Activated naive CD4-positive, alpha-beta T cell treated with Interleukin-2 at 50 U/mL for 16 hours (primary cell): ENCODE data around the gene MMP21.

Experiments used
- DNase-seq: peaks from one replicate; pipeline ENCODE4 v3.0.0-alpha.2; 2020

MMP21 gene

GRCh38 chr10:125792342-125793300, 17.0 kb upstream of the MMP21 start:
- DNase-seq: no peak

DNA sequence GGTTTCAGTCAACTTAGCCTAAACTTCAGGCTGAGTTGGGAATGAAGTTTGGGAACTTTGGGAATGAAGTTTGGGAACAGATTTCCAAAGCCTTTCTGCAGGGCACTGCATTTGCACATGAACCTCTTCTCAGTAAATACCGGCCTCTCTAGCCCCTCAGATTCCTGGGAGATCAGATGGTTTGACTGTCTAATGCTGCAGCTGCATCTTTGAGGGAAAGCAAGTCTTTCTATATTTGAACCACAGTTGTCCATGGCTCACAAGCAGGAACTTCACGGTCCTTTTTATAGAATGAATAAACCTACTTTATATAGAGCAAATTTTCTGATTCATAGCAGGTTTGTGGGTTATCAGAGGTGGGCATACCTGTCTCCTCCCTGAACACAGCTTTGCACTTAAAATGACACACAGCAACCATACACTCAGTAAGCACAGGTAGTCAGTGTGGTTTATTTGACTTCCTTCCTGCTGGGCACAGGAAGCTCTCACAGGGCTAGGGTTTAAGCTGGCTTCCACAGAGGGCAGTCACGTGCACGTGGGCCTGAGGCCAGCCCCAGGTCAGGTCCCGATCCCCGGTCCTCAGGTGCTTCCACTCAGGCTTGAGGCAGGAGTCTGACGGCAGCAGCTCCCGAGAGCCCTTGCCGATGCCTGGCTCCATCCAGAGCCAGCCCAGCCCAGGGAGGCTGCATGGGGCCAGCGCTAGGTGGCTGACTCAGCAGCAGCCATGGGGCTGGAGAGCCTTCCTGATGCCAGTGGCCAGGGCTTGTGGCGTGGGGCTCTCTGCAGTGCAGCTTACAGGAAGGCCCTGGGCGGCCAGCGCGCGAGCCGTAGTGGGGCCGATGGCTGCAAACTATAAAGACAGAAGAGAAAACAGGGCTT, 12.8 kb upstream of the MMP21 start:
- no peak for DNase-seq

GRCh38 chr10:125785791-125786190, 10.2 kb upstream of the MMP21 start:
- no peak for DNase-seq

DNA sequence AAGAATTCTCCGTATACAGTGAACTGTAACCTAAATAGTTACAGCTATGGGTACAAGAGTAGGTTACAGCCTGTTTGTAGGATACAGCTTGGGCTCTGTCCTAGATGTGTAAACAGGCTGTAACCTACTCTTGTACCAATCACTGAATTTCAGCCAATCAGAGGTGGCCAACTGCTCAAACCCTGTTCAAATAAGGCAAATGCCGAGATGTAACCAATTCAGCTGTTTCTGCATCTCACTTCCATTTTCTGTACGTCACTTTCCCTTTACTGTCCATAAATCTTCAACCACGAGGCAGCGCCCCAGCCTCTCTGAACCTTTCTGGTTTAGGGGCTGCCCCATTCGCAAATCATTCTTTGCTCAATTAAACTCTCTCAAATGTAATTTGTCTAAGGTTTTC, 8.3 kb upstream of the MMP21 start:
- DNase-seq: no peak

DNA sequence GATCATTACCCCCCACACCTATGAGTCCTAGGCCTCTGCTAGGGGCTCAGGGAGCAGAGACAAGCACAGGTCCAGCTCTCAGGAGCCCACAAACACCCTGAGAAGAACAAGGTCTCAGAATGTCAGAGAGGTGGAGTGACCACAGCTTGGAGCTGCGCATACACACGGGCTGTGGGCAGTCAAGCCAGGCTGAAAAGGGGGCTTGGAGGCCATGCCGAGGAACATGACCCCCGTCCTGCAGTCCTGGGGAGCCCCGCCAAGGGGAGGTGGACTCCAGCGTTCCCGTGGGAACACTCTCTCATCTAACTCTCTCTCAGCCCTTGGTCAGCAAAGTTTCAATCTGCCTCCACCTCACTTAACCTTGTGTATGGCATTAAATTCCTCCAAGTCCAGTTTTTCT, 7.8 kb upstream of the MMP21 start:
- no peak for DNase-seq

GRCh38 chr10:125782616-125783015, 7.0 kb upstream of the MMP21 start:
- no peak for DNase-seq

GRCh38 chr10:125782054-125782453, 6.4 kb upstream of the MMP21 start:
- DNase-seq: no peak

DNA sequence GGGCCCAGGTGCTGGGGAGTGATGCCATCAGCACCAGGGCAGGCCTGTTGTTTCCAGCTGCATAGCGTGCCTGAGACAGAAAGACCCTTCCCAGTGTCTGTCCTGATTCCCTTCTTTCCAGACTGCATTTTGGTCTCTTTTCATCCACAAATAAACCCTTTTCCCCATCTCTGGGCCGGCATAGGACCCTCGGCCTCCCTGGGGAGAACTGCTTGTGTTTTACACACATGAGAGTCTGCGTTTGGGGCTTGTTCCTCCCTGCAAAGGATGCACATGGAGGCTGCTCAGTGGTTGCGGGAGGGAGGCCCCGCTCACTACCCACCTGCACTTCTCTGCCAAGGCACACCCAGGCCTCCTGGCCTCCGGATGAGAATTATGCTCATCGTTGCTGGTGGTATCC, 5.8 kb upstream of the MMP21 start:
- DNase-seq: no peak

- DNase-seq: no peak
Measured at GRCh38 chr10:125779403-125780327, 4.0 kb upstream of the MMP21 start.

- no peak for DNase-seq
Measured at GRCh38 chr10:125778556-125778955, 2.9 kb upstream of the MMP21 start.

GRCh38 chr10:125777806-125778205, 2.2 kb upstream of the MMP21 start:
- no peak for DNase-seq

GRCh38 chr10:125774581-125775191, 935 bp downstream of the MMP21 start:
- DNase-seq: no peak

DNA sequence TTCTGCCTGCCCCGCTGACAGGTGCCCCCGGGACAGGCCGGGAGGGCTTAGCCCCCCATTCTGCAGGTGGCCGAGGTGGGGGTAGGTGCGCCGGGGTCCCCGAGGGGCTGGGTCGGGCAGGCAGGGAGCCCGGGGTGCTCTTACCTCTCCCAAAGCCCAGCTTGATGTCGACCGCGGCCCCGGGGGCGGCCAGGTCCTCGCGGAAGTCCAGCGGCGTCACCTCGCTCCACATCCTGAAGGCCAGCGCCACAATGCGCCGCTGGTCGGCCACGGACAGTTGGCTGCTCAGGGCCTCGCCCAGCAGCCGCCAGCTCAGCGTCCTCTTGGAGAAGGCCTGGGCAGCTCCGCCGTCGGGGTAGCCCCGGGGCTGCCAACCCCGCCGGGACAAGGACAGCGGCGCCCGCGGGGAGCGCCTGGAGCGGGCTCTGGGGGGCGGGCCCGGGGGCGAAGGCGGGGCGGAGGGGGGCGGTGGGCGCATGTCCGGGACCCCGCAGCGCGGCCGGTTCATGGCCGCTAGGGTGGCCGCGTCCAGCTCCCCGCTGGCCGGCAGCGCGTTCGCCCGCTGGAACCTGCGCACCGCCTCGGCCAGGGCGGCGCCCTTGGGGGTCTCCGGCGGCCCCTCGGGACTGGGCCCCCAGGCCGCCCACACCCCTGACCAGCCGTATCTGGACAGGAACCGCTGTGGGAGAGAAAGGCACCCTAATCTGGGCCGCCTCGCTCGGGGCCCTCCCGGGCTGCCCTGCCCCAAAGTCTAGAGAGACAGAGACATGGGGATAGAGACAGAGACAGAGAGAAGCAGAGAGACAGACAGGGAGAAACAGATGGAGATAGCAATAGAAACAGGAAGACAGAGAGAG, 1.7 kb downstream of the MMP21 start:
- no peak for DNase-seq

GRCh38 chr10:125772864-125773180, 2.8 kb downstream of the MMP21 start:
- no peak for DNase-seq

DNA sequence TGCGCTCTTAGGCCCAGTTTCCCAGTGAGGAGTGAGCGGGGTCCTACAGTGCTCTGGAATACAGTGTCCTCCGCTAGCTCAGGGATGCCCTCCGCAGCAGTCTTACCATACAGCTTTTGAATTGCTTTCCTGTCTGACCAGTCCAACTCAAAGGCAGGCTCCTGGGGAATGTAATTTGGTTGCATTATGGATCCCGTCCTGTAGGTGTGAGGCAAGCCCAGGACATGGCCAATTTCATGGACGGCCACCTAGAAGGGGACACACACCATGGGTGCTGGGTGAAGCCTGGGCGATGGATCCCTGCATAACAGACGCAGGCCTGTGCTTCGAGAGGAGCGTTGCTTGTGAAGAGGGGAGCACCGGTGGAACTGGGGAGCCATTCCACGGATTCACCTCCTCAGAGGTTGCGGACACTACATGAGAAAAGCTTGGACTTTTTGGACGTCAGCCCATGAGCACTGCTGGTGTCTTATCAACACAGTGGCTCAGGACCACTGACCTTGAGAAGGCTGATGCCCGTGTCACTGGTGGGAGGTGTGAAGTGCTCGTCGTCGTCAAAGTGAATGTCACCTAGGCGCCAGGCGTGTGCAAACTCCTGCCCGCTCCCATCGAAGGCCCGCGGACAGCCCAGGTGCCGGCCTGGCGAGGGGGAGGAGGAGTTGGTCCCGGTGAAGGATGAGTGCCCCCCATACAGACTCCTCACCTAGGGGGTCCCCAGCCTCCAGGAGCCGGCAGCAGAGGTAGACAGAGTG, 3.3 kb downstream of the MMP21 start:
- no peak for DNase-seq

GRCh38 chr10:125770844-125771243, 4.8 kb downstream of the MMP21 start:
- no peak for DNase-seq

DNA sequence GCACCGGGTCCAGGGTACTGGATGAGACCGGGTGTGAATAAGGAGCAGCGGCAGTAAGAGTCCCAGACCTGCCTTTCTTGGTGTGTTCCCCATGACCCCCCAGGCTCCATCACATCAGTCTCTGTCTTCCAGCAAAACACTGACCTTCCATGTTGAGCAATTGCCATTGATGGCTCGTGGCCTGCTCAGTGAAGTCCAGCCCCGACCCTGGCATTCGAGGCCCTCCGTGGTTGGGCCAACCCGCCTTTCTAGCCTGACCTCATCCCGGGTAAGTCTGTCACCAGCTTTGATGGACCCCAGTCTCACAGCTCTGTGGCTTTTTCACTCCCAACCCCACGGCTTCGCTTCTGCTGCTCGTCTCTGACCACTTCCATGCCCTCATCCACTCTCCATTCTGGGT, 6.4 kb downstream of the MMP21 start:
- no peak for DNase-seq

GRCh38 chr10:125768219-125768855, 7.3 kb downstream of the MMP21 start:
- DNase-seq: no peak

- no peak for DNase-seq
Measured at GRCh38 chr10:125766511-125766910, 9.1 kb downstream of the MMP21 start.

GRCh38 chr10:125765835-125766234, 9.8 kb downstream of the MMP21 start:
- DNase-seq: no peak
